HG03521 (cell line): Measurements from ENCODE around the gene H1-8.

Experiments
- ATAC-seq: cut with Tn5 transposase; IDR thresholded peaks from one replicate; pipeline ENCODE4 v1.9.1; 2021; ENCODE audit warnings: mild to moderate bottlenecking, moderate library complexity; ENCODE audit not compliant: unreplicated experiment

Gene H1-8

GRCh38 chr3:129591932-129592331 lies 49.0 kb downstream of the H1-8 start:
- no peak for ATAC-seq

GRCh38 chr3:129592381-129593131 lies 49.6 kb downstream of the H1-8 start:
- ATAC-seq = no peak

- ATAC-seq = no peak
These were observed 50.2 kb downstream of the H1-8 start for GRCh38 chr3:129593230-129593594.

- ATAC-seq = no peak
These were observed 50.8 kb downstream of the H1-8 start for GRCh38 chr3:129593595-129594339.

- ATAC-seq = no peak
These were observed 51.4 kb downstream of the H1-8 start for GRCh38 chr3:129594409-129594808.

DNA sequence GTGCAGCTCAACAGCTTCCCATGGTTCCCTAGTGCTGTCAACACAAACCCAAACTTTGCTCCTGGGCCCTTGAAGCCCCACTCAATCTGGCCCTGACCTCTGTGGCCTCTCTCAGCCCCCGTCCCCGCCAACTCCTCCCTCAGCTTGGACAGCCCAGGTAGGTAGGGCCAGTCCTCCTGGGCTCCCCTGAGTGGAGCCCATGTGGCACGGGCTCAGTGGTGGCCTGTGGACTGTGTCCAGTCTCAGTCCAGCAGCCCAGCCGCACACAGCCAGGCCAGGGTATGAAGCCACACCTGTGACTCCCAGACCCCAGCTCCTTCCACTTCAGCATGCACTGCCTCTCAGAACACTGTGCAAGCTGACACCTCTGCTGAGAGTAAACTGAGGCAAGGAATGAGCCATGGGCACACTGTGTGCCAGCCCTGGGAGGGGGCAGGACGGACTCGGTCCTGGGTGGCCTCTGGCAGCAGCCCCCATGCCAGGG lies 52.0 kb downstream of the H1-8 start:
- ATAC-seq = no peak

- no peak for ATAC-seq
These were observed 52.7 kb downstream of the H1-8 start for GRCh38 chr3:129595544-129596193.

DNA sequence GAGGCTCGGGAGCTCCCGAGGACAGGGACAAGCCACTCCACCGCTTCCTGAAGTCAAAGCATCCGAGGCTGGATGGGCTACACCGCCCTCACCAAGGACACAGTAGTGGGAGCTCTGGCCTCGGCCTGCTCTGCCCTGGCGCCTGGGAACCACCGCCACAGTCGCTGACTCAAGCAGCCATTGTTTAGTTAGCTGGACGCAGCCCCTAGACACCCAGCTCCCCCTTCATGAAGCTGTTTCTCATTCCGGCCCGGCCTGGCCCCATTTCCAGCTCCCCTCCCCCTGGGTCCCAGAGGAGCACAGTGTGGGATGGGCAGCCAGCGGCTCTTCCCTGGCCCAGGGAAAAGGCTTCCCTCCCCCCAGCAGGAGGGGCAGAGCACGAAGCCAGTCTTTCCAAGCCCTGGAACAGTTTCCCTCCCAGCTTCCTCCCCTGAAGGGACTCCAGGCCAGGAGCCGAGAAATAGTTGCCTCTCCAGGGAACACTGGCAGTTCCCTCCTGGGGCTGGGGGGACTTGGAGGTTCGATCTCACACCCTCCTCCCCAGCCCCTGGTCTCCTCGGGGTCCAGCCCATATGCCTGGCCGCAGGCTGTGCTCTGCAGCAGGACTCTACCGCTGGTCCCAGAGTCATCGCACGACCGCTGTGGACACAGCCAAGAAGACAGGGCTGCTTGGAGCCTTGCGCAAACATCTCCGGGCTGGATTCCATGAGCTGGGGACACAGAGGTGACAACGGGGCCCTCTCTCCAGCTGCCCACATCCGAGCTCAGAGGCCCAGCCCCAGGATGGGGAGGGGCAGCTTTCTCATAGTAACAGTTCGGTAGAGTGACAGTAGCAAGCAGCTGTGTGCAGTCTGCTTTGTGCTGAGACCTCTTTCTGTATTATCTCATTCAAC lies 53.5 kb downstream of the H1-8 start:
- no peak for ATAC-seq

- no peak for ATAC-seq
These were observed 54.4 kb downstream of the H1-8 start for GRCh38 chr3:129597087-129597999.

- ATAC-seq = no peak
These were observed 55.0 kb downstream of the H1-8 start for GRCh38 chr3:129598000-129598381.

- ATAC-seq = no peak
These were observed 55.5 kb downstream of the H1-8 start for GRCh38 chr3:129598484-129598883.

DNA sequence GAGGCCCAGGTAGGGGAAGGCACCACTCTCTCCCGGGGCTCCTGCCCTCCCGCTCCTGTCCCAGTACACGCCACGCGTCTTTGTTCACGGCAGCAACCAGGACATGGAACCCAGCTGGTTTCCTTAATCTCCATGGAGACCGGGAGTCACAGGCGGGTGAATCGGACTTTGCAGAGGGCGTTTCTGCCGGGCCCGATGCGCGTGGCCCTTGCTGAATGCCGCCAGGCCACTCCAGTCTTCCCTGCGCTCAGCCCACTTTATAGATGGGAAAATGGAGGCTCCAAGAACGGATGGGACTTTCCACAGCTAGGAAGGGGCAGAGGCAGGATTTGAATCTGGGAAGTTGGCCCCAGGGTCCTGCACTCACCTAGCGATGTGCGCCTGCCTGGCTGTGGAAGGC lies 56.1 kb downstream of the H1-8 start:
- ATAC-seq = no peak

DNA sequence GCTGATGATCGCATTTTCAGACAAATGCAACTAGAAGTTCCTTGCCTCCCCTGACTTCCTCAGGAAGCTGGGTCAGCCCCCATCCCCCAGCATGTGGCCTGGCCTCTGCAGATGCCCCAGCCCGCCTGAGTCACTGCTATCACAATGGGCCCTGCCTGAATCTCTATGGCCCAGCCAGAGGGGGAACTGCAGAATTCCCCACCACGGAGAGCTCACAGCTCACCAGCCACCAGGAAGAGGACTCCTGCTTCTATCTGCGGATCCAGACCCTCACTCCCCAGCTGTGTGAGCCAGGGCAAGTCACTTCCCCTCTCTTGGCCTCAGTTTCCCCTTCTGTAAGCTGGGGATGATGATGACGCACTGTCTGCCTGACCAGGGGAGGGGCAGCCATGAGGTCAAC lies 56.6 kb downstream of the H1-8 start:
- no peak for ATAC-seq

DNA sequence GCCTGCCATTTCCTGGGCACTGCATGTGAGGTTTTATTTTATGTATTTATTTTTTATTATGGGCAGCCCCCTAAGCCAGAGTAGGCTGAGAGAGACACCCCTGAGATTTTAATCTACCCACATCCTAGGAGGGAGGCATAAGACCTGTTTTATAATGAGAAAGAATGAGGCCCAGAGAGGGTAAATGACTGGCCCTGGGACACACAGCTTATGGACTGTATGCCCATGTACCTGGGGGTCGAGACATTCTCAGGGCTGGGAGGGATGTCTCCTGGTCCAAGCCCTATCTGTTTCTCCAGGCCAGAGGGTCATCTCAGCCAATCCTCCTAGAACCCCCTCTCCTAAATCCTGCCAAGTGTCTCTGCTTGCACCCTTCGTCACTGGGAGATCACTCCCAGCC lies 57.4 kb downstream of the H1-8 start:
- no peak for ATAC-seq
